GM19328 (cell line): ENCODE data around the gene CREB5.

Source experiments
- ATAC-seq: cut with Tn5 transposase; IDR thresholded peaks from one replicate; pipeline ENCODE4 v1.9.1; 2021; ENCODE audit warnings: mild to moderate bottlenecking, moderate library complexity; ENCODE audit not compliant: unreplicated experiment

The CREB5 gene

DNA sequence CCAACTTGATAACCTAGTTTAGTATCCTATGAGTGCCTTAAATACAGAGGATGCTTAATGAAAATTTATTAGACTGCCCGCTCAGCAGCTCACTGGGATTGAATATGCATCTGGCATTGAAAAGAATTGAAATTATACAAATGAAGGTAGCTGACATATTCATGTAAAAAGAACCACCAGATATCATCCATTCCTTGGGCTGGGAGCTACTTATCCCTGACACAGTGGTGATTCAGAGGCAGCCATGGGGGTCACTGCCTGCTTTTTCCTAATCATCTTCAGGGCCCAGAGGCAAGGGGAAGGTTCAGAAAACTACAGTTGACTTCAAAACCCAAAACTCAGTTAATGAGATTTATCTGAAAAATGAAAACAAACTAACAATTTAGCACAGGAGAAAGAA, 424.9 kb downstream of the CREB5 start:
- ATAC-seq: no peak

DNA sequence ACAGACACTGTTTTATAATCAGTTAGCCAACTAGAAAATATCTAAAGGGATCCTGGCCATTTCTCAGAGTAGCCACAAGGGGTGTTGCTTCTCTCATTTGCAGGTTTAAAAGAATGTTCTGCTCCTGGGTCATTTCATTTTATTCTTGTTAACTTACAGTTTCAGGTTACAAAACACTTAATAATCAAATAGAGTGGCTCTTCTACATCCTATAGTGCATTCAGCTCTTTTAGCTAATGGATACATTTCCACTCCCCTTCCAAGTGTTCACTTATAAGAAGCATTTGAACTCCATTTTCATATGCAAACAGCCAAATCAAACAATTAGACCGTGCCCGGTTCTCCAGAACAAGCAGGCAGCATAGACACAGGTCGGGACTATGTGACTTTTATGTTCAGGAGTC, 428.3 kb downstream of the CREB5 start:
- ATAC-seq: no peak

- no peak for ATAC-seq
Measured at GRCh38 chr7:28841766-28842165, 429.4 kb downstream of the CREB5 start.

GRCh38 chr7:28842769-28843295, 430.5 kb downstream of the CREB5 start:
- ATAC-seq: no peak

- ATAC-seq: no peak
Measured at GRCh38 chr7:28845106-28845505, 432.8 kb downstream of the CREB5 start.

DNA sequence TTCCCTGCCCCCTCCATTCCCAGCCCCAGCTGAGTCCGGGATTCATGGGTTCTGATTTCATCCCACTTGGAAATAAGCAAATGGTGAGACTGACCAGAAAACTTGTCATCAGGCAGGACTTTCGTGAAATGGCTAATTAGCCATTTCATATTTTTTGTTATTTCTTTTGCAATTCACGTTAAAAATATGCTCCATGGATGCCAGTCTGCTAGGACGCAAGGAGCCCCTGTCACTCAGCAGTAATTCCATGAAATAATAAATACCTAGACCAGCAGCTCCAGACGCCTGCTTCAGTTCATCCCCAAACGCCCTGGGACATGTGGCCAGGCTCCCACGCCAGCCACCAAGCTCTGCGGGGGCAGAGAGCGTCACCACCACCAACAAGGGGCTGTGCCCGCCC, 434.9 kb downstream of the CREB5 start:
- no peak for ATAC-seq

DNA sequence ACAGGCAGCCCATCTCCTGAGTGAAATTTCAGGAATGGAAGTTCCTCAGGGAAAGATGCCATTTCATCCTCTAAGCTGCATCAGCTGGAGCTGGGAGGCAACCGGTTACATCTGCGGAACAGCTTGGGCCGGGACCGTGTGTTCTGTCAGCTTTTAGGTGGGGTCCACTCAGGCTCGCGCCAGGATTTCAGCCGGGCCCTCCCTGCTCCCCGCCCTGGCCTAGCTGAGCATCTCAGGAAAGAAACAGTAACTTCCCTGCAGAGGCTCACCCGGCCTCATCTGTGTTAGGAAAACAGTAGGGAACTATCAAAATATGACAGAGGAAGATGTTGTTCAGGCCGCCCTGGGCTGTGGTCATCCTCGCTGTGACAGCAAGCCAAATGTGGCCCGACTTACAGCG, 435.4 kb downstream of the CREB5 start:
- ATAC-seq: no peak

DNA sequence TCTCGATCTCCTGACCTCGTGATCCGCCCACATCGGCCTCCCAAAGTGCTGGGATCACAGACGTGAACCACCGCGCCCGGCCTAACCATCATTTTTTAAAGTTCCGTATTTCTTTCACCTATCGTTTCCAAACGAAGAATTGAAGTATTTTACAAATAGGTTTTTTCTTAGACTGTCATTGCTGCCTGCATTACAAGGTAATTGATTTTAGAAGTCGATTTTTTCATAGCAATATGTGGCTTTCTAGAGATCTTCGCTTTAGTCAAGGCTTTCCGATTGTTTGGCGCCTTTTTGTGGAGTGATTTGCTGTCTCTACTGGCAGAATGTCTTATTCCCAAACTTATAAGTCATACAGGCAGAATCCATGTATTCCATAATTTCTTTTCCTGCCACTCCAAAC, 436.6 kb downstream of the CREB5 start:
- no peak for ATAC-seq

DNA sequence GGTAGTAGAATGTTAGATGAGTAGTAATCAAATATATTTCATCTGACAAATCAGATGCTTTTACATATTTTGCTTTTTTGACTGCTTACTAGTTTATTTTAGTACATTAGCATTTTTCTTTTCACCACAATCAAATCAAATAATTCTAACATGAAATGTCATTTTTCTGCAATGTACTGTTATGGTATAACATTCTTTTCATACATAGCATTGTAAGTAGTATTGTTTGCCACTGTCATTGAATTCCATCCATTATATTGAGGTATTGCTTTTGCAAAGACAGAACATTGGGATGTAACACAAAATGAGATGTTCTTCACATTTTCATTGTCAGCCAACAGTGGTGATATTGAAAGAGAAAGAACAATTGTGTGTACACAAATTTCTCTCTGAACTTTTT, 438.4 kb downstream of the CREB5 start:
- no peak for ATAC-seq

- ATAC-seq: no peak
Measured at GRCh38 chr7:28853150-28853549, 440.8 kb downstream of the CREB5 start.

GRCh38 chr7:28853834-28854749, 441.8 kb downstream of the CREB5 start:
- peak; percentile 97 for ATAC-seq

- no peak for ATAC-seq
Measured at GRCh38 chr7:28854750-28855074, 442.4 kb downstream of the CREB5 start.

- ATAC-seq: no peak
Measured at GRCh38 chr7:28855538-28856217, 443.4 kb downstream of the CREB5 start.

GRCh38 chr7:28856656-28857055, 444.3 kb downstream of the CREB5 start:
- no peak for ATAC-seq

- ATAC-seq: no peak
Measured at GRCh38 chr7:28858206-28858605, 445.9 kb downstream of the CREB5 start.

GRCh38 chr7:28858895-28859294, 446.6 kb downstream of the CREB5 start:
- no peak for ATAC-seq

- no peak for ATAC-seq
Measured at GRCh38 chr7:28861825-28862224, 449.5 kb downstream of the CREB5 start.

- ATAC-seq: no peak
Measured at GRCh38 chr7:28862595-28863272, 450.4 kb downstream of the CREB5 start.

DNA sequence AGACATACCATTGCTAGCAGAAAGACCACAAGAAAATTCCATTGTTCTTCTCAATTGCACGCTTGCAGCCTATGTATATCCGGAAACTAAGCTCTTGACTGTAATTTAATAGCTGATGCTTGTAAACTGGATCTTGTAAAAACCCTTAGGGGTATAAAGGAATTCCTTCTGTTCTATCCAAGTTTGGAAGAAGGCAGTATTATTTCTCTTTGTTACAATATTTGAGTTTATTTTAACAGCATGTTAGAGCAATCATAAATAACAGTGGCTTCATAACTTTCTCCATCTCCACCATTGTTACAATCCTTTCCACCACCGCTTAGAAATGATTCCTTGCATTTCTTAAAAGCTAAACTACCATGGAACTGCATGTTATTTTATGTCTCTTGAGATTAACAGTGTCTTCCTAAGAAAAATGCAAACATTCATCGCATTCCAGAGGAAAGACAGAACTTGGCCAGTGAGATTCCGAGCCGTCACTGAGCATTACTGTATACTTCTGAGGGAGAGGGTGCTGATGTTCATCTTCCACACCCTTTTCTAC, 453.4 kb downstream of the CREB5 start:
- ATAC-seq: no peak

DNA sequence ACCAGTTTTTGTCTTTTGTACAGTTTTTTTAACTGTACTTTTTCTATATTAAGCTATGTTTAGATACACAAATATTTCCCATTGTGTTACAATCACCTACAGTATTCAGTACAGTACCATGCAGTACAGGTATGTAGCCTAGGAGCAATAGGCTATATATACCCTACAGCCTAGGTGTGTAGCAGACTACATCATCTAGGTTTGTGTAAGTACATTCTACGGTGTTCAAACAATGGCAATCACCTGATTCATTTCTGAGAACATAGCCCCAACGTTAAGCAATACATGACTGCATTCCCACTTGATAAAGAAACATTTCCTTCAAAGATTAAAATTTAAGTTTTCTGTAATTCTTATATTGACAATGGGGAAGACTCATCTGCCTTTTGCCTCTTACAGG, 456.4 kb downstream of the CREB5 start:
- no peak for ATAC-seq

GRCh38 chr7:28871077-28871476, 458.8 kb downstream of the CREB5 start:
- ATAC-seq: no peak
